Brain microvascular endothelial cell (primary cell): Measurements from ENCODE around the gene LRBA.

Experiments used
- DNase-seq: peaks from one replicate; pipeline ENCODE4 v3.0.0-alpha.2; 2020
- H3K27ac ChIP-seq: fragments of 250-450 bp; sonication (Bioruptor Pico); 2 replicates; pipeline ENCODE4 v1.5.1; 2020; ENCODE audit warnings: mild to moderate bottlenecking, moderate library complexity
- H3K27me3 ChIP-seq: fragments of 250-450 bp; sonication (Bioruptor Pico); replicated peaks from 2 replicates; pipeline ENCODE4 v1.5.1; 2020; ENCODE audit warnings: mild to moderate bottlenecking
- H3K36me3 ChIP-seq: fragments of 250-450 bp; sonication (Bioruptor Pico); replicated peaks from 2 replicates; pipeline ENCODE4 v1.5.1; 2020; ENCODE audit warnings: mild to moderate bottlenecking
- H3K4me3 ChIP-seq: 2 replicates; pipeline ENCODE4 v1.5.1; 2011; ENCODE audit warnings: low read depth, mild to moderate bottlenecking, control low read depth, low read length, moderate library complexity
- CTCF ChIP-seq: IDR thresholded peaks from 2 replicates; pipeline ENCODE4 v1.5.1; 2011; ENCODE audit warnings: low read depth, mild to moderate bottlenecking, moderate library complexity, low read length, control low read depth, inconsistent platforms; ENCODE audit errors: missing control alignments
- in situ Hi-C: cut with HindIII; loops from 2 replicates; pipeline ENCODE4 v1.10.0; 2017; ENCODE audit warnings: low sequenced_read_pairs, low pct_ligation_motif_present

The LRBA gene

GRCh38 chr4:150501009-150501727 is 513.9 kb downstream of the LRBA start:
- peak overlapping the region; percentile 40 for H3K27ac ChIP-seq
- H3K27me3 ChIP-seq, result no peaks in the 10 kb centered on the region
- no peaks in the 10 kb centered on the region for H3K36me3 ChIP-seq
- no peak for TF ChIP-seq CTCF
- H3K4me3 ChIP-seq, result no peak overlapping the region
- peak; percentile 57 for DNase-seq
- in situ Hi-C loops, result no loop called here

DNA sequence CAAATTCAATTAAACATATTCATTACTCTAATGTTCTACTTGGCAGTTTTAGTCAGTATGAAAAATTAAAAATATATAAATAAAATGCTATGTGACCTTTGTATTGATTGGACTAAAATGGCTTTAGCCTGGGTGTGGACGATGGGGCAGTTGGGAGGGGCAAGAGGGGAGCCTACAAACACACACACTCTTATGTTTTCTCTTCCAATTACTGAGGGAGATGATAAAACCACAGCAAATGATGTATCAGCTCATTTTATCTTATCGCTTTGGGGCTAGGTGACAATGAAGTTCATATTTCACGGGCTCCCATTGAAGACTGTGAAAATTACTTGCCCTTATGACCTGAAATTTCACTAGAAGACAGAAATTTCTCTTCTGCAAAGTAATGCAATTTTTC is 517.5 kb downstream of the LRBA start:
- Histone ChIP-seq H3K36me3 (no peaks in the 10 kb centered on the region), H3K27me3 (no peaks in the 10 kb centered on the region), H3K27ac (no peak overlapping the region), H3K4me3 (no peak overlapping the region)
- in situ Hi-C loops, result no loop called here
- no peak for DNase-seq
- no peak for TF ChIP-seq CTCF

DNA sequence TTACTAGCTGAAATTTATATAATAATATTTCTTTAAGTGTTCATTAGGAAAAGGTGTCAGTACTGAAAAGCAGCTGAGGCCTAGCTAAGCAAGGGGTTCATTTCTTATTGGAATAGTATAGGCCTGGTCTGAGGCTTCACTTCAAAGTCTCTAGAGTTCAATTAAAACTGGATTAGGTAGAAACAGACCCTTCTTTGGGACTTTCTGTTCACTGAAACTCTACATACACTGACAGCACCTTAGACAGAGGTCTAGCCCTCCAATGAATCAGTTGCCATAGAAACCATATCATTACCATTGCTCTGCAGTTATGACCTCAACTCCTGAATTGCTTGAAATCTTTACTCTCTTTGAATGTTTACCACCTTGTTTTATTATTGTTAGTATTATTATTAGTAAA is 519.5 kb downstream of the LRBA start:
- H3K27me3 ChIP-seq, result no peaks in the 10 kb centered on the region
- no peak for DNase-seq
- H3K36me3 ChIP-seq, result no peaks in the 10 kb centered on the region
- no peak for TF ChIP-seq CTCF
- in situ Hi-C loops, result no loop called here
- H3K4me3 ChIP-seq, result no peak overlapping the region
- H3K27ac ChIP-seq, result no peak overlapping the region

DNA sequence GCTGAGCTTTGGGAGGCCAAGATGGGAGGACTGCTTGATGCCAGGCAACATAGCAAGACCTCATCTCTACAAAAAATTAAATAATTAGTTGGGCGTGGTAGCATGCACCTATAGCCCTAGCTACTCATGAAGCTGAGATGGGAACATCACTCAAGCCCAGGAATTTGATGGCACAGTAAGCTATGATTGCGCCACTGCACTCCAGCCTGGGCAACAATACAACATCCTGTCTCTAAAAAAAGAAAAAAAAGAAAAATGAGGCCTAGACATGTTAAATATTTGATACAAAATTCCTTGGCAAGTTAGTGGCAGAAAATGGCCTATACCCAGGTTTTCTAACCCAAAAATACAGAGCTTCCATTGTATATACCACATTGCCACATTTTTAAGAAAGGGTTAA is 521.2 kb downstream of the LRBA start:
- H3K27me3 ChIP-seq, result no peaks in the 10 kb centered on the region
- TF ChIP-seq CTCF, result no peak
- H3K4me3 ChIP-seq, result no peak overlapping the region
- DNase-seq, result no peak
- no peaks in the 10 kb centered on the region for H3K36me3 ChIP-seq
- no peak overlapping the region for H3K27ac ChIP-seq
- in situ Hi-C loops, result no loop called here

DNA sequence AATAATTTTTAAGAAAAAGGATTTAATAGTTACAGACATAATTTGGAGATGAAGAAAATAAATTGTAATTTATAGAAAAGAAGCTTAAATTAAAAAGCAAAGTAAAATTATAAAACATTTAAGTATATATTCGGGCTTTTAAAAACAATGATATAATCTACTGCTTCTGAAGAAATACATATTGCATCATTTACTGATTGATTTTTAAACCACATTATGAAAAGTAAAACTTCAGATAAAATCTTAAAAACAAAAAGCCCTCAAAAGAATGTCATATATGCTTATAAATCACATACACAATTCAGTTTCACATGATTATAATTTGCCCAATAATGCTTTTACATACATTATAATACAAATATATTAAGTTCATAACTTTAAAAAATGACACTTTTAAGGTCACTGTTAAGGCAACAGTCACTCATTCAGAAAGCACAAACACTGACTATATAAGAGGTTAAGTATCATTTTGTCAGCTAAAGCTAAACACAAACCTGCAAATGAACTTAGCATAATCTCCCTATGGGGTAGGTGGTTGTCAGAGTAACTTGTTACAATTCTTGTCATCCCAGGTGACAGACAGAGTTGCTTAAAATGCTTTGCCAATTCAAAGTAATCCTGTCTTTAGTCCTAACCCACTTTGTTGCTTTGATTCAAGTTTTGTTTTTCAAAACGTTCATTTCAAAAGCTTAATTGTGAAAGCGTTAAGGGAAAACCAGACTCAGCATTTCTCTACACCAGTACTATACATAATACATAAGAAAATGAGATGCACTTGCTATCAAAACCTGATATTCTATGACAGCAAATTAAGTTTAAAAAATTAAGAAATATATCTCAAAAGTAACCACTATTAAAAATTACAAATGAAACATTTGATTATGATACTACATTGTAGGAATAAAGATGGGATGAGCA is 523.7 kb downstream of the LRBA start:
- in situ Hi-C loops, result no loop called here
- DNase-seq, result no peak
- Histone ChIP-seq H3K27ac (no peak overlapping the region), H3K36me3 (no peaks in the 10 kb centered on the region), H3K4me3 (no peak overlapping the region), H3K27me3 (no peaks in the 10 kb centered on the region)
- no peak for TF ChIP-seq CTCF
